Epithelial cell of proximal tubule (primary cell): ENCODE results near the gene HCK. TPM values are rescaled to one million over a fixed set of nuclear protein-coding genes. Genes with fewer than 3 reads are reported as not detected.
"Not testable (repeated sequence)": the region's sequence is repeated elsewhere in the genome, so short reads cannot be mapped to it uniquely, and the experiment has no call there.

ENCODE experiments used
- DNase-seq: peaks from one replicate; pipeline ENCODE4 v3.0.0-alpha.2; 2011; ENCODE audit warnings: low read depth
- H3K4me3 ChIP-seq: 2 replicates; pipeline ENCODE4 v1.5.1; 2011; ENCODE audit warnings: low read depth, mild to moderate bottlenecking, low read length
- total RNA-seq: library from RNA; depleted of rRNA; stranded (reverse); fragments of >200 nt; gene quantifications from 2 replicates; pipeline ENCODE4 v1.2.3, GENCODE V29; 2015
- TF ChIP-seq, protein P1 (sequence below): conservative IDR thresholded peaks from 2 replicates; pipeline ENCODE4 v1.5.1; 2012; ENCODE audit warnings: low read depth, mild to moderate bottlenecking, low read length

The HCK gene
- total RNA-seq, 1 donor from 2014 or later = not detected

DNA sequence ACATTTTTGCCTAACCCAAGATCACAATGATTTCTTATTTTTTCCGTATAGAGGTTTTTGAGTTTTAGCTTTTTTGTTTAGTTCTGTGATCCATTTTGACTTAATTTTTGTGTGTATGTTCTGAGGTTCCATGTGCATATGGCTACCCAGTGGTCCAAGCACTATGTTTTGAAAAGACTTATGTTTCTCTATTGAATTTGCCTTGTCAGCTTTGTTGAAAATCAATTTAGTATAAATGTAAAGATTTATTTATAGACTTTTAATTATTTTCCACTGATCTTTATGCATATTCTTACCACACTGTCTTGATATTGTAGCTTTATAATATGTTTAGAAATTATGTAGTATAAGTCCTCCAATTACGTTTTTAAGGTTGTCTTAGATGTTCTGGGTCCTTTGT, 67.7 kb downstream of the HCK start:
- TF ChIP-seq, protein P1, sequence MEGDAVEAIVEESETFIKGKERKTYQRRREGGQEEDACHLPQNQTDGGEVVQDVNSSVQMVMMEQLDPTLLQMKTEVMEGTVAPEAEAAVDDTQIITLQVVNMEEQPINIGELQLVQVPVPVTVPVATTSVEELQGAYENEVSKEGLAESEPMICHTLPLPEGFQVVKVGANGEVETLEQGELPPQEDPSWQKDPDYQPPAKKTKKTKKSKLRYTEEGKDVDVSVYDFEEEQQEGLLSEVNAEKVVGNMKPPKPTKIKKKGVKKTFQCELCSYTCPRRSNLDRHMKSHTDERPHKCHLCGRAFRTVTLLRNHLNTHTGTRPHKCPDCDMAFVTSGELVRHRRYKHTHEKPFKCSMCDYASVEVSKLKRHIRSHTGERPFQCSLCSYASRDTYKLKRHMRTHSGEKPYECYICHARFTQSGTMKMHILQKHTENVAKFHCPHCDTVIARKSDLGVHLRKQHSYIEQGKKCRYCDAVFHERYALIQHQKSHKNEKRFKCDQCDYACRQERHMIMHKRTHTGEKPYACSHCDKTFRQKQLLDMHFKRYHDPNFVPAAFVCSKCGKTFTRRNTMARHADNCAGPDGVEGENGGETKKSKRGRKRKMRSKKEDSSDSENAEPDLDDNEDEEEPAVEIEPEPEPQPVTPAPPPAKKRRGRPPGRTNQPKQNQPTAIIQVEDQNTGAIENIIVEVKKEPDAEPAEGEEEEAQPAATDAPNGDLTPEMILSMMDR = no peak
- DNase-seq = no peak
- H3K4me3 ChIP-seq = no peak overlapping the region

DNA sequence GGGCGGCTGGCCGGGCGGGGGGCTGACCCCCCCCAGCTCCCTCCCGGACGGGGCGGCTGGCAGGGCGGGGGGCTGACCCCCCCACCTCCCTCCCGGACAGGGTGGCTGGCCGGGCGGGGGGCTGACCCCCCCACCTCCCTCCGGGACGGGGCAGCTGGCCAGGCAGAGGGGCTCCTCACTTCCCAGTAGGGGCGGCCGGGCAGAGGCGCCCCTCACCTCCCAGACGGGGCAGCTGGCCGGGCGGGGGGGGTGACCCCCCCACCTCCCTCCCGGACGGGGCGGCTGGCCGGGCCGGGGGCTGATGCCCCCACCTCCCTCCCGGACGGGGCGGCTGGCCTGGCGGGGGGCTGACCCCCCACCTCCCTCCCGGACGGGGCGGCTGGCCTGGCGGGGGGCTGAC, 69.9 kb downstream of the HCK start:
- DNase-seq, H3K4me3 ChIP-seq: not testable (repeated sequence)

DNA sequence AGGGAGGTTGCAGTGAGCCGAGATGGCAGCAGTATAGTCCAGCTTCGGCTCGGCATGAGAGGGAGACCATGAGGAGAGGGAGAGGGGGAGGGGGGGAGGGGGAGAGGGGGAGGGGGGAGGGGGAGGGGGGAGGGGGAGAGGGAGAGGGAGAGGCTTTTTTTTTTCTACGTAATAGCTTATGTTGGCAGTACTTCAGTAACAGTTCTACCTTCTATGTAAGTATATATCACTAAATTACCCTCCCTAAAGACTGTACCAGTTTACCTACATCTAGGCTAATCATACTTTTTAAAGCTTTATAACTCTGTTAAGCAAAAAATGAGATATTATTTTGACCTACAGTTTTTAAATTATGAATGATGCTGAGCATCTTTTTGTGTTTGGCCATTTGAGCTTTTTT, 71.0 kb downstream of the HCK start:
- TF ChIP-seq, protein P1 = no peak
- no peak overlapping the region for H3K4me3 ChIP-seq
- DNase-seq = no peak

DNA sequence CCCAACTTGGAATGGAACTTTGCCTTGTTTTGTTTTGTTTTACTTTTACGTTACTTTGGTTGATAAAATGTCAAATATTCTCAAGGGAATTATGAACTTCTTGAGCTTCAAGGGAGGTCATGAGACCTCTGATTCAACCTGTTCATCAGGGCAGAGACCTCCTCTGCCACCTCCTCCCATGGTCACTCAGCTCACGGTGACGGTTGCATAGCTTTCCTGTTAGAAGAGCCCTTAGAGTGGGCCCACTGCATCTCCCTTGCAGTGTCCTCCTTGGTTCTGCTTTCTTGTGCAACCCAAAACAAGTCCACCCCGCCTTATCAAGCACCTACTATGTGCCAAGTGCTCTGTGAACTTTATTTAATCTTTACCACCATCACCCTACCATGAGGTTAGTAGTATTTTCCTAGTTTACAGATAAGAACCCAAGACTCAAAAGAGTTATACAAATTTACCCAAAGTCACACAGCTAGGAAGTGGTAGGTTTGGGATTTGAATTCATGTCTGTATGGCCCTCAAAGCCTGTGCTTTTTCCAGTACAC, 72.9 kb downstream of the HCK start:
- no peak overlapping the region for H3K4me3 ChIP-seq
- no peak for DNase-seq
- TF ChIP-seq, protein P1 = no peak

DNA sequence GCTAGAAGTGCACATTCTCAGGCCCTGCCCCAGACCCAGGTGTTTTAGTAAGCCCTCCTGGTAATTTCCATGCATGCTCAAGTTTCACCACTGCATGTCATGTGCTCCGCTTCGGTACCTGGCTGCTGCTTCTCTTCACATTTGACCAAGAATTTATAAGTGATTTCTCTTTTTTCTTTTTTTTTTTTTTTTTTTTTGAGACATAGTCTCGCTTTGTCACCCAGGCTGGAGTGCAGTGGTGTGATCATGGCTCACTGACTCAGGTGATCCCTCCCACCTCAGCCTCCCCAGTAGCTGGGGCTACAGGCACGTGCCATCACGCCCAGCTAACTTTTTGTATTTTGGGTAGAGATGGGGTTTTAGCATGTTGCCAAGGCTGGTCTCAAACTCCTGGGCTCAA, 73.5 kb downstream of the HCK start:
- TF ChIP-seq, protein P1 = no peak
- no peak for DNase-seq
- no peak overlapping the region for H3K4me3 ChIP-seq

DNA sequence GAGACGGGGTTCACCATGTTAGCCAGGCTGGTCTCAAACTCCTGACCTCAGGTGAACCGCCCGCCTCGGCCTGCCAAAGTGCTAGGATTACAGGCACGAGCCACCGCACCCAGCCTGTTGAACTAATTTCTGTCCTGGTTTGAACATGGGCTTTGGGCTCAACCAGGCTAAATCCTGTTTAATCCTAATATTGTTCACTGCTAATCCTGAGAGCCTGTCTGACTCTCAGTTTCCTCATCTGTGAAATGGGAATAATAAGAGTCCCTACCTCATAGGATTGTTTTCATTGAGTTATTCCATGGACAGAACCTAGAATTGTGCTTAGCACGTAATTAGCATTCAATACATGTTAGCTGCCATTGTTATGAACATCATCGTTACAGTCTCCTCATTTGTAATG, 74.9 kb downstream of the HCK start:
- DNase-seq = no peak
- TF ChIP-seq, protein P1 = no peak

DNA sequence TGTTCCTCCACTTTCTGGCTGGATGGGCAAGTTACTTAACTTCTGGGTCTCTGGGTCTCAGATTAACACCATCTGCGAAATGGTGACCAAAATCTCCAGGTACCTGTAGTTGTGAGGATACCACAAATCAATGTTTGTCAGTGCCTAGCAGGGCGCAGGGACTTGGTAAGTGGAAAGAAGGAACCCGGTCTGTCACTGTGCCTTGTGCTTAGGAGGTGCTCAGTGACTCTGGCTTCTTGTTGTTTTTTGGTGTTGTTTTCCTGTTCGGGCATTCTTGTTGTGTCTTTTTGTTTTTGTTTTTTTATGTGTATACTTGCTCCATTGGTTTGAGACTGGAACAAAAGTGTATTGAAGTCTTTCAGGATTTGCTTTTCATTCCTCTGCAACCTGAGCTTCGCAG, 75.3 kb downstream of the HCK start:
- no peak for DNase-seq
- no peak overlapping the region for H3K4me3 ChIP-seq
- TF ChIP-seq, protein P1 = no peak

More for the DNA sequence above, 74.9 kb downstream of the HCK start:
- H3K4me3 ChIP-seq = no peak overlapping the region
